Choroid plexus epithelial cell (primary cell): ENCODE data around the gene RNU2-1.
"Not testable (repeated sequence)": the region's sequence is repeated elsewhere in the genome, so short reads cannot be mapped to it uniquely, and the experiment has no call there.

Experiments
- DNase-seq: peaks from one replicate; pipeline ENCODE4 v3.0.0-alpha.2; 2010; ENCODE audit warnings: low read depth
- H3K4me3 ChIP-seq: 2 replicates; pipeline ENCODE4 v1.5.1; 2011; ENCODE audit warnings: low read depth, mild to moderate bottlenecking, control low read depth, low read length, moderate library complexity
- TF ChIP-seq, protein P1 (sequence below): conservative IDR thresholded peaks from 2 replicates; pipeline ENCODE4 v1.5.1; 2011; ENCODE audit warnings: low read depth, mild to moderate bottlenecking, control low read depth, inconsistent platforms, low read length, moderate library complexity

Gene RNU2-1

GRCh38 chr17:43233877-43234276, at the start of gene RNU2-1:
Gene RNU2-1 (minus strand): TSS chr17:43233977.
- not testable (repeated sequence) for DNase-seq

DNA sequence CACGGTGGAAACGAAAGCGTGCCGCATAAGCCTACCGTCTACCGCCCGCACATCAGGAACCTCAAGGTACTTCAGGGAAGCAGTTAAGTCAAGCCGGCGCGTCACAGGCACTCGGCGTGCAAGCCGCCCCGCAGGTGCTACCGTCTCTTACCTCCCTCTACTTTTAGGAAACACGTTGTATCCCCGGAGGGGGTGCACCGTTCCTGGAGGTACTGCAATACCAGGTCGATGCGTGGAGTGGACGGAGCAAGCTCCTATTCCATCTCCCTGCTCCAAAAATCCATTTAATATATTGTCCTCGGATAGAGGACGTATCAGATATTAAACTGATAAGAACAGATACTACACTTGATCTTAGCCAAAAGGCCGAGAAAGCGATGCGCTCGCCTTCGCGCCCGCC, 39.1 kb upstream of the RNU2-1 start:
- H3K4me3 ChIP-seq, DNase-seq: not testable (repeated sequence)

More at GRCh38 chr17:43233877-43234276, at the start of gene RNU2-1:
- H3K4me3 ChIP-seq, result not testable (repeated sequence)

GRCh38 chr17:43272483-43272882, 38.7 kb upstream of the RNU2-1 start:
- not testable (repeated sequence) for DNase-seq, H3K4me3 ChIP-seq

GRCh38 chr17:43270552-43271504, 37.1 kb upstream of the RNU2-1 start:
- DNase-seq, result not testable (repeated sequence)

GRCh38 chr17:43246456-43246855, 12.7 kb upstream of the RNU2-1 start:
- not testable (repeated sequence) for DNase-seq, H3K4me3 ChIP-seq

More at GRCh38 chr17:43270552-43271504, 37.1 kb upstream of the RNU2-1 start:
- H3K4me3 ChIP-seq, result not testable (repeated sequence)

GRCh38 chr17:43240596-43241352, 7.0 kb upstream of the RNU2-1 start:
- not testable (repeated sequence) for DNase-seq, H3K4me3 ChIP-seq

DNA sequence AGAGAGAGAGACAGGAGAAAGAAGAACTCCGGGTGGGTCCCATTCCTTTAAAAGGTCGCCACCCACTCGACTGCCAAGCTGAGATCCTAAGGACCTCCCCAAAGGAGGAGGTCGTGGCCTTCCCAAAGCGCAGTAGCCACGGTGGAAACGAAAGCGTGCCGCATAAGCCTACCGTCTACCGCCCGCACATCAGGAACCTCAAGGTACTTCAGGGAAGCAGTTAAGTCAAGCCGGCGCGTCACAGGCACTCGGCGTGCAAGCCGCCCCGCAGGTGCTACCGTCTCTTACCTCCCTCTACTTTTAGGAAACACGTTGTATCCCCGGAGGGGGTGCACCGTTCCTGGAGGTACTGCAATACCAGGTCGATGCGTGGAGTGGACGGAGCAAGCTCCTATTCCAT, 5.8 kb upstream of the RNU2-1 start:
- H3K4me3 ChIP-seq, DNase-seq: not testable (repeated sequence)

GRCh38 chr17:43233263-43233662, 514 bp downstream of the RNU2-1 start:
- H3K4me3 ChIP-seq, DNase-seq: not testable (repeated sequence)

GRCh38 chr17:43232021-43232699, 1.6 kb downstream of the RNU2-1 start:
- DNase-seq, result peak; percentile 16
- H3K4me3 ChIP-seq, result peak overlapping the region; percentile 44

GRCh38 chr17:43231205-43232020, 2.4 kb downstream of the RNU2-1 start:
- peak overlapping the region; percentile 44 for H3K4me3 ChIP-seq
- not testable (repeated sequence) for DNase-seq

- DNase-seq, H3K4me3 ChIP-seq: not testable (repeated sequence)
Measured at GRCh38 chr17:43228020-43228782, 5.6 kb downstream of the RNU2-1 start, which contains the start of gene CCDC200. Gene CCDC200 (minus strand): TSS chr17:43228623. CDS start chr17:43228554, 69 bp downstream.

DNA sequence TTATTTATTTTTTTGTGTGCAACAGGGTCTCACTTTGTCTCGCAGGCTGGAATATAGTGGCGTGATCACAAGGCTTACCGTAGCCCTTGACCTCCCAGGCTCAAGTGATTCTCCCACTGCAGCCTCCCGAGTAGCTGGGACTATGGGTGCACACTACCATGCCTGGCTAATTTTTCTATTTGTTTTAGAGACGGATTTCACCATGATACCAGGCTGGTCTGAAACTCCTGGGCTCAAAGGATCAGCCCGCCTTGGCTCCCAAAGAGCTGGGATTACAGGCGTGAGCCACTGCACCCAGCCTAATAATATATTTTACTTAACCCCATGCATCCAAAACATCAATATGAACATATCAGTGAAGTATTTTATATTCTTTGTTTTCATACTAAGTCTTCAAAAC, 7.4 kb downstream of the RNU2-1 start:
- TF ChIP-seq, protein P1, sequence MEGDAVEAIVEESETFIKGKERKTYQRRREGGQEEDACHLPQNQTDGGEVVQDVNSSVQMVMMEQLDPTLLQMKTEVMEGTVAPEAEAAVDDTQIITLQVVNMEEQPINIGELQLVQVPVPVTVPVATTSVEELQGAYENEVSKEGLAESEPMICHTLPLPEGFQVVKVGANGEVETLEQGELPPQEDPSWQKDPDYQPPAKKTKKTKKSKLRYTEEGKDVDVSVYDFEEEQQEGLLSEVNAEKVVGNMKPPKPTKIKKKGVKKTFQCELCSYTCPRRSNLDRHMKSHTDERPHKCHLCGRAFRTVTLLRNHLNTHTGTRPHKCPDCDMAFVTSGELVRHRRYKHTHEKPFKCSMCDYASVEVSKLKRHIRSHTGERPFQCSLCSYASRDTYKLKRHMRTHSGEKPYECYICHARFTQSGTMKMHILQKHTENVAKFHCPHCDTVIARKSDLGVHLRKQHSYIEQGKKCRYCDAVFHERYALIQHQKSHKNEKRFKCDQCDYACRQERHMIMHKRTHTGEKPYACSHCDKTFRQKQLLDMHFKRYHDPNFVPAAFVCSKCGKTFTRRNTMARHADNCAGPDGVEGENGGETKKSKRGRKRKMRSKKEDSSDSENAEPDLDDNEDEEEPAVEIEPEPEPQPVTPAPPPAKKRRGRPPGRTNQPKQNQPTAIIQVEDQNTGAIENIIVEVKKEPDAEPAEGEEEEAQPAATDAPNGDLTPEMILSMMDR, result no peak
- no peak for DNase-seq
- no peak overlapping the region for H3K4me3 ChIP-seq
